SK-N-SH (cell line): ENCODE results near the gene PTPN9. TPM values are rescaled to one million over a fixed set of nuclear protein-coding genes. Genes with fewer than 3 reads are reported as not detected.
"Not testable (repeated sequence)": the region's sequence is repeated elsewhere in the genome, so short reads cannot be mapped to it uniquely, and the experiment has no call there.

Experiments used
- CTCF ChIA-PET: fragments of 300-600, 350-600 bp; formaldehyde crosslinking; extraction: SDS; loops from one replicate; lab custom pipeline; 2021; lab: Yijun Ruan, JAX
- POLR2A ChIA-PET: fragments of 350-600 bp; sonication (Branson Sonifier 250); formaldehyde crosslinking; extraction: SDS; loops from one replicate; lab custom pipeline; 2020; ENCODE audit warnings: antibody characterized with exemption, inconsistent platforms; lab: Yijun Ruan, JAX
- DNase-seq: peaks from one replicate; pipeline ENCODE4 v3.0.0; 2012
- H2AFZ ChIP-seq: fragments of 200-600 bp; sonication (generic); 2 replicates; pipeline ENCODE4 v1.8.1; 2016; ENCODE audit warnings: antibody characterized with exemption, mild to moderate bottlenecking, low read depth
- H3F3A ChIP-seq: fragments of 200-600 bp; sonication (generic); replicated peaks from 2 replicates; pipeline ENCODE3; 2016; ENCODE audit warnings: antibody characterized with exemption, mild to moderate bottlenecking; ENCODE audit not compliant: insufficient read depth
- H3K27ac ChIP-seq, 2 experiments: fragments of 200-500 bp in 1 of 2; fragments of 200-600 bp in 1 of 2; sonication (Bioruptor generic) in 1 of 2; sonication (generic), shearing (Covaris generic) in 1 of 2; 2 replicates each; pipeline versions ENCODE4 v1.5.1 to v1.6.1; 2014 to 2016; ENCODE audit warnings: low read depth in 2 of 2, inconsistent platforms in 1 of 2, low read length in 1 of 2, mild to moderate bottlenecking in 1 of 2, mixed read lengths in 1 of 2
- H3K27me3 ChIP-seq: fragments of 200-600 bp; sonication (generic), shearing (Covaris generic); 2 replicates; pipeline ENCODE4 v1.6.1; 2016; ENCODE audit warnings: mixed run types; ENCODE audit not compliant: insufficient read depth
- H3K36me3 ChIP-seq, 2 experiments: fragments of 200-500 bp in 1 of 2; fragments of 200-600 bp in 1 of 2; sonication (Bioruptor generic) in 1 of 2; sonication (generic) in 1 of 2; replicated peaks in 1 of 2; 2 replicates each; pipeline versions ENCODE3 to v1.5.1; 2014 to 2016; ENCODE audit warnings: low read length in 1 of 2, mild to moderate bottlenecking in 1 of 2; ENCODE audit not compliant: insufficient read depth in 2 of 2, control insufficient read depth in 1 of 2
- H3K4me1 ChIP-seq, 2 experiments: fragments of 200-500 bp in 1 of 2; fragments of 200-600 bp in 1 of 2; sonication (Bioruptor generic) in 1 of 2; sonication (generic), shearing (Covaris generic) in 1 of 2; 2 replicates each; pipeline versions ENCODE4 v1.5.1 to v1.6.1; 2014 to 2016; ENCODE audit warnings: low read depth in 1 of 2, low read length in 1 of 2, mixed run types in 1 of 2; ENCODE audit not compliant: insufficient read depth in 2 of 2, control insufficient read depth in 1 of 2
- H3K4me2 ChIP-seq: fragments of 200-600 bp; sonication (generic), shearing (Covaris generic); 2 replicates; pipeline ENCODE4 v1.6.1; 2017; ENCODE audit warnings: mixed run types
- H3K4me3 ChIP-seq, 2 experiments: fragments of 200-500 bp in 1 of 2; fragments of 200-600 bp in 1 of 2; sonication (Bioruptor generic) in 1 of 2; sonication (generic), shearing (Covaris generic) in 1 of 2; 2 replicates each; pipeline versions ENCODE4 v1.5.1 to v1.8.1; 2014 to 2016; ENCODE audit warnings: low read depth in 2 of 2, inconsistent platforms in 1 of 2, low read length in 1 of 2, mild to moderate bottlenecking in 1 of 2, mixed read lengths in 1 of 2, moderate library complexity in 1 of 2
- H3K79me2 ChIP-seq: fragments of 200-600 bp; sonication (generic); 2 replicates; pipeline ENCODE4 v1.8.1; 2017; ENCODE audit warnings: mild to moderate bottlenecking; ENCODE audit not compliant: insufficient read depth
- H3K9ac ChIP-seq: fragments of 200-600 bp; sonication (generic); 2 replicates; pipeline ENCODE4 v1.6.1; 2017; ENCODE audit warnings: mixed run types
- H3K9me2 ChIP-seq: fragments of 200-600 bp; sonication (generic); 2 replicates; pipeline ENCODE4 v1.6.1; 2017; ENCODE audit warnings: mixed run types
- H3K9me3 ChIP-seq: fragments of 200-600 bp; sonication (generic); 2 replicates; pipeline ENCODE4 v1.6.1; 2017; ENCODE audit warnings: mixed run types, mild to moderate bottlenecking, moderate library complexity
- H4K20me1 ChIP-seq: fragments of 200-600 bp; sonication (generic); 2 replicates; pipeline ENCODE4 v1.6.1; 2017; ENCODE audit warnings: mild to moderate bottlenecking, mixed run types; ENCODE audit not compliant: insufficient read depth
- ELF1 ChIP-seq: IDR thresholded peaks from 2 replicates; pipeline ENCODE4 v1.4.0; 2012
- FOSL2 ChIP-seq: IDR thresholded peaks from 2 replicates; pipeline ENCODE4 v1.4.0; 2012; ENCODE audit warnings: low read depth, mild to moderate bottlenecking, moderate library complexity, borderline replicate concordance
- FOXJ3 ChIP-seq: sonication (generic); formaldehyde crosslinking; IDR thresholded peaks from 2 replicates; pipeline ENCODE4 v1.5.1; 2020; ENCODE audit warnings: mild to moderate bottlenecking, missing genetic modification reagents
- FOXM1 ChIP-seq: IDR thresholded peaks from 2 replicates; pipeline ENCODE4 v1.4.0; 2012; ENCODE audit warnings: low read depth, mild to moderate bottlenecking
- GABPA ChIP-seq: IDR thresholded peaks from 2 replicates; pipeline ENCODE4 v1.4.0; 2012; ENCODE audit warnings: low read depth, mild to moderate bottlenecking
- GATA2 ChIP-seq: sonication (generic); formaldehyde crosslinking; IDR thresholded peaks from 2 replicates; pipeline ENCODE4 v1.5.0; 2020; ENCODE audit warnings: mild to moderate bottlenecking, missing genetic modification reagents
- MAX ChIP-seq: IDR thresholded peaks from 2 replicates; pipeline ENCODE4 v1.4.0; 2012; ENCODE audit warnings: low read depth
- MXI1 ChIP-seq: IDR thresholded peaks from 2 replicates; pipeline ENCODE4 v1.6.1; 2012; ENCODE audit warnings: mild to moderate bottlenecking, low read depth, low read length, improper control_type of control experiment
- NFIC ChIP-seq: IDR thresholded peaks from 2 replicates; pipeline ENCODE4 v1.4.0; 2012; ENCODE audit warnings: borderline replicate concordance
- PBX3 ChIP-seq: IDR thresholded peaks from 2 replicates; pipeline ENCODE4; 2012
- RAD21 ChIP-seq: IDR thresholded peaks from 2 replicates; pipeline ENCODE4 v1.6.1; 2012; ENCODE audit warnings: mild to moderate bottlenecking, low read length
- RXRA ChIP-seq: IDR thresholded peaks from 2 replicates; pipeline ENCODE4 v1.4.0; 2012; ENCODE audit warnings: low read depth, mild to moderate bottlenecking, borderline replicate concordance
- SMC3 ChIP-seq: IDR thresholded peaks from 2 replicates; pipeline ENCODE4 v1.6.1; 2012; ENCODE audit warnings: low read depth, low read length, improper control_type of control experiment
- TAF1 ChIP-seq: IDR thresholded peaks from 2 replicates; pipeline ENCODE4 v1.6.1; 2012; ENCODE audit warnings: low read depth, mild to moderate bottlenecking, low read length, moderate library complexity, borderline replicate concordance
- TCF12 ChIP-seq: IDR thresholded peaks from 2 replicates; pipeline ENCODE4 v1.4.0; 2012
- TEAD4 ChIP-seq: IDR thresholded peaks from 2 replicates; pipeline ENCODE4 v1.4.0; 2012; ENCODE audit warnings: mild to moderate bottlenecking, borderline replicate concordance; ENCODE audit not compliant: insufficient read depth
- USF1 ChIP-seq: IDR thresholded peaks from 2 replicates; pipeline ENCODE4 v1.4.0; 2012; ENCODE audit warnings: low read depth, borderline replicate concordance
- USF2 ChIP-seq: fragments of 150-350 bp; IDR thresholded peaks from 2 replicates; pipeline ENCODE4 v1.6.1; 2017; ENCODE audit warnings: antibody characterized with exemption, low read length, low read depth, borderline replicate concordance
- WGBS: methylation state at CpG from one replicate; pipeline ENCODE4 v1.1.6; 2017; ENCODE audit warnings: low lambda C conversion rate; 5-methylcytosine and 5-hydroxymethylcytosine counted together
- polyA plus RNA-seq, 3 experiments: library from polyadenylated mRNA; depleted of rRNA; stranded (reverse); fragments of >200 nt; gene quantifications; 2 replicates each; pipeline ENCODE4 v1.2.3, GENCODE V29; 2012

The PTPN9 gene
- polyA plus RNA-seq, 1 of the 3 experiments (the other 2 are of a cell fraction) = 25.9 TPM

GRCh38 chr15:75558955-75559354 lies 20.2 kb downstream of the PTPN9 start:
- H3K4me2 ChIP-seq, H3K9me3 ChIP-seq, CTCF ChIA-PET, H3K36me3 ChIP-seq, H2AFZ ChIP-seq, H3K27me3 ChIP-seq, POLR2A ChIA-PET, DNase-seq, H3K9me2 ChIP-seq, H3K27ac ChIP-seq, H3K4me3 ChIP-seq, H3K4me1 ChIP-seq, H3K9ac ChIP-seq: not testable (repeated sequence)
- Histone ChIP-seq H4K20me1 (peaks cover 39% of the 10 kb centered on the region), H3K79me2 (peaks cover 89% of the 10 kb centered on the region), H3F3A (peaks cover 12% of the 10 kb centered on the region)
- 87% methylated on average over 15 of the region's 28 CpGs for WGBS

GRCh38 chr15:75554717-75555116 lies 24.4 kb downstream of the PTPN9 start:
- H3K4me3 ChIP-seq = no peak overlapping the region
- H3K4me1 ChIP-seq = no peaks in the 10 kb centered on the region
- H3K36me3 ChIP-seq = peaks cover 0 to 3% of the 10 kb centered on the region in 2 experiments
- no peak overlapping the region for H3K4me2 ChIP-seq
- TF ChIP-seq PBX3 = peak; percentile 28; the same call in 1 of the 2 replicates
- no peak for TF ChIP-seq USF1
- peak; percentile 51; the same call in 1 of the 2 replicates for TF ChIP-seq MAX
- TF ChIP-seq FOXJ3 (CRISPR knock-in tag) = no peak
- DNase-seq = no peak
- H4K20me1 ChIP-seq = peaks cover 52% of the 10 kb centered on the region
- no peak overlapping the region for H3K9ac ChIP-seq
- no peak overlapping the region for H2AFZ ChIP-seq
- peaks cover 12% of the 10 kb centered on the region for H3F3A ChIP-seq
- H3K9me2 ChIP-seq = no peaks in the 10 kb centered on the region
- POLR2A ChIA-PET = no interaction called here
- CTCF ChIA-PET = interaction anchor here (0.9 kb wide), 1 partner anchor 10 kb away, joined by 4 read pairs; no protein-coding TSS in a partner anchor
- H3K79me2 ChIP-seq = peaks cover 88% of the 10 kb centered on the region
- peak overlapping the region in 1 of 2 experiments; percentile 12; a peak in 1 of 4 replicates for H3K27ac ChIP-seq
- no peaks in the 10 kb centered on the region for H3K9me3 ChIP-seq
- H3K27me3 ChIP-seq = no peaks in the 10 kb centered on the region

- H4K20me1 ChIP-seq = peaks cover 58% of the 10 kb centered on the region
- no peak for DNase-seq
- H3K9me2 ChIP-seq = no peaks in the 10 kb centered on the region
- peaks cover 0 to 3% of the 10 kb centered on the region in 2 experiments for H3K36me3 ChIP-seq
- no peak overlapping the region for H3K4me2 ChIP-seq
- H3K27me3 ChIP-seq = no peaks in the 10 kb centered on the region
- H3K9me3 ChIP-seq = no peaks in the 10 kb centered on the region
- H2AFZ ChIP-seq = no peak overlapping the region
- H3K4me1 ChIP-seq = no peaks in the 10 kb centered on the region
- H3K27ac ChIP-seq = no peak overlapping the region
- ChIA-PET CTCF (interaction anchor here (1.3 to 1.4 kb wide), 2 partner anchors 10 to 13 kb away, joined by 3 to 4 read pairs; no protein-coding TSS in a partner anchor), POLR2A (no interaction called here)
- TF ChIP-seq TCF12 (no peak), GABPA (no peak), FOXM1 (no peak), RAD21 (no peak), GATA2 (CRISPR knock-in tag) (no peak), FOXJ3 (CRISPR knock-in tag) (no peak), MXI1 (no peak), TAF1 (no peak), USF2 (no peak), NFIC (no peak), PBX3 (no peak), RXRA (no peak), ELF1 (no peak), FOSL2 (no peak), SMC3 (no peak), TEAD4 (no peak)
- peaks cover 94% of the 10 kb centered on the region for H3K79me2 ChIP-seq
- no peak overlapping the region for H3K4me3 ChIP-seq
- H3F3A ChIP-seq = peaks cover 12% of the 10 kb centered on the region
- no peak overlapping the region for H3K9ac ChIP-seq
Observed at GRCh38 chr15:75553659-75554058, 25.5 kb downstream of the PTPN9 start.
